Loucy (cell line): ENCODE measurements around the gene ADAMTSL2.

Experiments
- H2AFZ ChIP-seq: fragments of 200-600 bp; sonication (generic); 2 replicates; pipeline ENCODE4 v1.6.0; 2016; ENCODE audit warnings: antibody characterized with exemption, mild to moderate bottlenecking, low read length, moderate library complexity
- H3F3A ChIP-seq: fragments of 200-600 bp; 2 replicates; pipeline ENCODE4 v1.6.0; 2016; ENCODE audit warnings: antibody characterized with exemption, low read depth, mild to moderate bottlenecking
- H3K27me3 ChIP-seq: fragments of 200-600 bp; sonication (generic); 2 replicates; pipeline ENCODE4 v1.6.1; 2014; ENCODE audit warnings: low read length, mild to moderate bottlenecking; ENCODE audit not compliant: insufficient read depth, poor library complexity, severe bottlenecking
- H3K36me3 ChIP-seq: fragments of 200-600 bp; sonication (generic); 2 replicates; pipeline ENCODE4 v1.6.1; 2016; ENCODE audit warnings: low read length; ENCODE audit not compliant: insufficient read depth
- H3K4me1 ChIP-seq: fragments of 200-600 bp; sonication (generic); 2 replicates; pipeline ENCODE4 v1.5.1; 2014; ENCODE audit warnings: low read length, mild to moderate bottlenecking; ENCODE audit not compliant: insufficient read depth, poor library complexity, severe bottlenecking
- H3K4me2 ChIP-seq: fragments of 200-600 bp; sonication (generic); 2 replicates; pipeline ENCODE4 v1.6.0; 2014; ENCODE audit warnings: antibody characterized with exemption, low read length, low read depth, mild to moderate bottlenecking; ENCODE audit not compliant: poor library complexity, severe bottlenecking
- H3K4me3 ChIP-seq: fragments of 200-600 bp; sonication (generic); 2 replicates; pipeline ENCODE4 v1.5.1; 2014; ENCODE audit warnings: low read length, mild to moderate bottlenecking, mixed read lengths; ENCODE audit not compliant: poor library complexity, severe bottlenecking
- H3K79me2 ChIP-seq: fragments of 200-600 bp; sonication (generic); 2 replicates; pipeline ENCODE4 v1.6.1; 2014; ENCODE audit warnings: low read length; ENCODE audit not compliant: insufficient read depth
- H3K9ac ChIP-seq: fragments of 200-600 bp; sonication (generic); 2 replicates; pipeline ENCODE4 v1.6.0; 2014; ENCODE audit warnings: mild to moderate bottlenecking, low read depth, low read length, moderate library complexity; ENCODE audit not compliant: poor library complexity, severe bottlenecking
- H3K9me2 ChIP-seq: fragments of 200-600 bp; sonication (generic); replicated peaks from 2 replicates; pipeline ENCODE4 v1.6.1; 2016; ENCODE audit warnings: low read depth, low read length, mixed read lengths
- H3K9me3 ChIP-seq: fragments of 200-600 bp; sonication (generic); 2 replicates; pipeline ENCODE4 v1.6.1; 2014; ENCODE audit warnings: mild to moderate bottlenecking, antibody characterized with exemption, low read length, low read depth; ENCODE audit not compliant: insufficient read depth
- H4K20me1 ChIP-seq: fragments of 200-600 bp; sonication (generic); 2 replicates; pipeline ENCODE4 v1.6.0; 2014; ENCODE audit warnings: antibody characterized with exemption, low read length, mild to moderate bottlenecking; ENCODE audit not compliant: insufficient read depth, poor library complexity, severe bottlenecking
- CTCF ChIP-seq: fragments of 200-600 bp; sonication (generic); conservative IDR thresholded peaks from 2 replicates; pipeline ENCODE4 v1.5.1; 2014; ENCODE audit warnings: mild to moderate bottlenecking, antibody characterized with exemption, low read length
- EZH2phosphoT487 ChIP-seq: fragments of 200-600 bp; IDR thresholded peaks from 2 replicates; pipeline ENCODE4 v1.6.1; 2018; ENCODE audit warnings: antibody characterized with exemption, mild to moderate bottlenecking, moderate library complexity, borderline replicate concordance

Gene ADAMTSL2

GRCh38 chr9:133532937-133533668 is 1.4 kb upstream of the ADAMTSL2 start:
- Histone ChIP-seq H3K4me1 (peaks cover 22% of the 10 kb centered on the region), H3K27me3 (no peaks in the 10 kb centered on the region)
- TF ChIP-seq CTCF = peak; percentile 88
- TF ChIP-seq EZH2phosphoT487 = no peak

GRCh38 chr9:133533857-133534256 is 647 bp upstream of the ADAMTSL2 start:
- no peak overlapping the region for H2AFZ ChIP-seq
- peak overlapping the region; percentile 60 for H3K4me2 ChIP-seq
- no peaks in the 10 kb centered on the region for H3F3A ChIP-seq
- H3K4me3 ChIP-seq = peak overlapping the region; percentile 63
- no peaks in the 10 kb centered on the region for H4K20me1 ChIP-seq
- TF ChIP-seq EZH2phosphoT487 (no peak), CTCF (no peak)
- H3K9me3 ChIP-seq = no peaks in the 10 kb centered on the region
- H3K4me1 ChIP-seq = peaks cover 22% of the 10 kb centered on the region
- no peaks in the 10 kb centered on the region for H3K79me2 ChIP-seq
- H3K27me3 ChIP-seq = no peaks in the 10 kb centered on the region
- peak overlapping the region; percentile 58 for H3K9ac ChIP-seq
- H3K36me3 ChIP-seq = no peaks in the 10 kb centered on the region
- H3K9me2 ChIP-seq = no peaks in the 10 kb centered on the region

More at GRCh38 chr9:133532937-133533668, 1.4 kb upstream of the ADAMTSL2 start:
- Histone ChIP-seq H3K4me2 (no peak overlapping the region), H3F3A (no peaks in the 10 kb centered on the region), H3K79me2 (no peaks in the 10 kb centered on the region), H2AFZ (no peak overlapping the region), H3K36me3 (no peaks in the 10 kb centered on the region), H3K9me2 (no peaks in the 10 kb centered on the region), H3K4me3 (no peak overlapping the region), H4K20me1 (no peaks in the 10 kb centered on the region), H3K9ac (peak overlapping the region; percentile 21), H3K9me3 (no peaks in the 10 kb centered on the region)

GRCh38 chr9:133535306-133535877 is 888 bp downstream of the ADAMTSL2 start:
- peak overlapping the region; percentile 63 for H3K4me3 ChIP-seq
- H3K4me2 ChIP-seq = peak overlapping the region; percentile 60
- H3K9me3 ChIP-seq = no peaks in the 10 kb centered on the region
- H3K79me2 ChIP-seq = no peaks in the 10 kb centered on the region
- H3K27me3 ChIP-seq = no peaks in the 10 kb centered on the region
- H2AFZ ChIP-seq = no peak overlapping the region
- peaks cover 22% of the 10 kb centered on the region for H3K4me1 ChIP-seq
- no peaks in the 10 kb centered on the region for H3K9me2 ChIP-seq
- H3K36me3 ChIP-seq = no peaks in the 10 kb centered on the region
- H3F3A ChIP-seq = no peaks in the 10 kb centered on the region
- H4K20me1 ChIP-seq = no peaks in the 10 kb centered on the region
- no peak for TF ChIP-seq EZH2phosphoT487
- no peak for TF ChIP-seq CTCF
- no peak overlapping the region for H3K9ac ChIP-seq
